ENCODE results near the gene CRLF2. TPM values are rescaled to one million over a fixed set of nuclear protein-coding genes. Genes with fewer than 3 reads are reported as not detected.
"Not testable (repeated sequence)": the region's sequence is repeated elsewhere in the genome, so short reads cannot be mapped to it uniquely, and the experiment has no call there.

CRLF2 gene
- total and polyA plus RNA-seq, 4 donors = 0.19 TPM; not detected in 3

DNA sequence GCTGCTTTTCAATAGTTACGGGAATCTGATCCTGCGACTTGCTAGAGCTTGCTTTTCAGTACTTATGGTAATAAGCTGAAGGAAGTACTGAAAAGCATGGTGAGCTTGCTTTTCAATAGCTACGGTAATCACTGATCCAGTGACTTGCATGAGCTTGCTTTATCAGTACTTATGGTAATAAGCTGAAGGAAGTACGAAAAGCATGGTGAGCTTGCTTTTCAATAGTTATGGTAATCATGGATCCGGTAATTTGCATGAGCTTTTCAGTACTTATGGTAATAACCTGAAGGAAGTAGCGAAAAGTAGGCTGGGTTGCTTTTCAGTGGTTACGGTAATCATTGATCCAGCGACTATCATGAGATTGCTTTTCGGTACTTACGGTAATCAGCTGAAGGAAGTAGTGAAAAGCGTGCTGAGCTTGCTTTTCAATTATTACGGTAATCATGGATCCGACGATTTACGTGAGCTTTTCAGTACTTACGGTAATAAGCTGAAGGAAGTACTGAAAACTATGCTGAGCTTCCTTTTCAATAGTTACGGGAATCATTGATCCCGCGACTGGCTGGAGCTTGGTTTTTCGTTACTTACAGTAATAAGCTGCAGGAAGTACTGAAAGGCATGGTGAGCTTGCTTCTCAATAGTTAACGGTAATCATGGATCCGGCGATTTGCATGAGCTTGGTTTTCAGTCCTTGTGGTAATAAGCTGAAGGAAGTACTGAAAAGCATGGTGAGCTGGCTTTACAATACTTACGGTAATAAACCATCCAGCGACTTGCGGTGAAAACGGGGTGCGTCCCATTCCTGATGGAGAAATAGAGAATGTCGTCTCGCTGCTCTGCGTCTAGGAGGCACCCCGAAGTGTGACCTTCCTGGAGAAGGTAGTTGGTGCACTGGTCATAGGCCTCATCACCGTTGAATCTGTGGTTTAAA is 6.5 kb downstream of the CRLF2 start (continued):
- TF ChIP-seq, protein P1, sequence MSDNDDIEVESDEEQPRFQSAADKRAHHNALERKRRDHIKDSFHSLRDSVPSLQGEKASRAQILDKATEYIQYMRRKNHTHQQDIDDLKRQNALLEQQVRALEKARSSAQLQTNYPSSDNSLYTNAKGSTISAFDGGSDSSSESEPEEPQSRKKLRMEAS (IDR thresholded peaks at IDR 0.05) = peak; percentile 84
- TF ChIP-seq FOXA1 (IDR thresholded peaks at IDR 0.05) (no peak), TAF1 (conservative IDR thresholded peaks at IDR 0.05) (no peak), SP1 (IDR thresholded peaks at IDR 0.05) (peak; percentile 46)
- TF ChIP-seq, protein P2, sequence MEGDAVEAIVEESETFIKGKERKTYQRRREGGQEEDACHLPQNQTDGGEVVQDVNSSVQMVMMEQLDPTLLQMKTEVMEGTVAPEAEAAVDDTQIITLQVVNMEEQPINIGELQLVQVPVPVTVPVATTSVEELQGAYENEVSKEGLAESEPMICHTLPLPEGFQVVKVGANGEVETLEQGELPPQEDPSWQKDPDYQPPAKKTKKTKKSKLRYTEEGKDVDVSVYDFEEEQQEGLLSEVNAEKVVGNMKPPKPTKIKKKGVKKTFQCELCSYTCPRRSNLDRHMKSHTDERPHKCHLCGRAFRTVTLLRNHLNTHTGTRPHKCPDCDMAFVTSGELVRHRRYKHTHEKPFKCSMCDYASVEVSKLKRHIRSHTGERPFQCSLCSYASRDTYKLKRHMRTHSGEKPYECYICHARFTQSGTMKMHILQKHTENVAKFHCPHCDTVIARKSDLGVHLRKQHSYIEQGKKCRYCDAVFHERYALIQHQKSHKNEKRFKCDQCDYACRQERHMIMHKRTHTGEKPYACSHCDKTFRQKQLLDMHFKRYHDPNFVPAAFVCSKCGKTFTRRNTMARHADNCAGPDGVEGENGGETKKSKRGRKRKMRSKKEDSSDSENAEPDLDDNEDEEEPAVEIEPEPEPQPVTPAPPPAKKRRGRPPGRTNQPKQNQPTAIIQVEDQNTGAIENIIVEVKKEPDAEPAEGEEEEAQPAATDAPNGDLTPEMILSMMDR (IDR thresholded peaks at IDR 0.05; ENCODE audit: low read depth, low read length, missing input control) = no peak

DNA sequence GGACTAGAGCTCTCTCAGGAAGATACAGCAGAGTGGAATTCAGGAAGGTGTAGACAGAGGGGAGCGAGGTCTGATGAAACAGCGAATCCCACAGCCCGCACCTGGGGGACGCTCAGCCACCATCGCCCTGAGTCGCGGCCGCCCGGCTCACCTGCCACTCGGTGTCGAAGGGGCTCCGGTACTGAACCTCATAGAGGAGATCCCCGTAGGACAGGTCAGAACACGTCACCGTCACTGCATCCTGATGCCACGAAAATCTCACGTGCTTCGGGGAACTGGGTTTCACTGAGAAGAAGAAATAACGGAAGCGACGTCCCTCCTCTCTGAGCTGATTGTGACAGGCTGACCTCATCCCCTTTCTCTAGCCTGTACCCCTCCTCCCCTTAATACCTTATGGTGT is 10.2 kb downstream of the CRLF2 start:
- no peaks in the 10 kb centered on the region for H3K36me3 ChIP-seq (ENCODE audit: control insufficient read depth in 4 of 4, insufficient read depth in 3 of 4, low read depth in 1 of 4, low read length in 3 of 4)
- H3K27me3 ChIP-seq (ENCODE audit: control insufficient read depth in 4 of 4, insufficient read depth in 4 of 4, low read length in 3 of 4) = no peaks in the 10 kb centered on the region
- no peak for DNase-seq (ENCODE audit: low spot score)
- no peak overlapping the region for H3K27ac ChIP-seq (ENCODE audit: low read depth in 1 of 2, low read length in 2 of 2)
- H3K9ac ChIP-seq (ENCODE audit: low read depth in 1 of 2, low read length in 2 of 2) = no peak overlapping the region
- peaks cover 0 to 14% (median 10%) of the 10 kb centered on the region in 4 donors for H3K4me1 ChIP-seq (ENCODE audit: control insufficient read depth in 4 of 4, insufficient read depth in 4 of 4, low read length in 3 of 4)
- H3K9me3 ChIP-seq (ENCODE audit: control insufficient read depth in 4 of 4, low read length in 3 of 4) = no peaks in the 10 kb centered on the region
- 87% methylated on average over 21 of the region's 21 CpGs for WGBS
- TF ChIP-seq HNF4A (conservative IDR thresholded peaks at IDR 0.05) (no peak), FOXA2 (IDR thresholded peaks at IDR 0.05) (no peak), FOXA1 (IDR thresholded peaks at IDR 0.05) (no peak), RXRA (IDR thresholded peaks at IDR 0.05) (no peak), GABPA (IDR thresholded peaks at IDR 0.05 in 1 of 2, conservative IDR thresholded peaks at IDR 0.05 in 1 of 2) (no peak)
- no peak overlapping the region for H3K4me3 ChIP-seq (ENCODE audit: low read depth in 1 of 3, low read length in 3 of 3)

DNA sequence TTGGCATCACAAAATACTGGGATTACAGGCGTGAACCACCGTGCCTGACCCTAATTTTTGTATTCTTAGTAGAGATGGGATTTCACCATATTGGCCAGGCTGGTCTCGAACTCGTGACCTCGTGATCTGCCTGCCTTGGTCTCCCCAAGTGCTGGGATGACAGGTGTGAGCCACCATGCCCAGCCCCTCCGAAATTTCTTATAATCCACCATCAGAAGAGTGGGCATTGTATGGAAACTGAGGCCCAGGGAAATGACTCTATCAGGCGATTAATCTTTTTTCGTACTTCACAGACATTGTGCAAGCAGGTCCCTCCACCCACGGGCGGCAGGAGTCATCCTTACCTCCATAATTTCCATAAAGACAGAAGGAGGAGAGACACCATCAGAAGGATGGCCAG is 16.0 kb downstream of the CRLF2 start:
- Histone ChIP-seq H3K36me3 (ENCODE audit: control insufficient read depth in 4 of 4, insufficient read depth in 3 of 4, low read depth in 1 of 4, low read length in 3 of 4) (no peaks in the 10 kb centered on the region), H3K9ac (ENCODE audit: low read depth in 1 of 2, low read length in 2 of 2) (no peak overlapping the region), H3K27me3 (ENCODE audit: control insufficient read depth in 4 of 4, insufficient read depth in 4 of 4, low read length in 3 of 4) (no peaks in the 10 kb centered on the region), H3K4me3 (ENCODE audit: low read depth in 1 of 3, low read length in 3 of 3) (no peak overlapping the region), H3K9me3 (ENCODE audit: control insufficient read depth in 4 of 4, low read length in 3 of 4) (no peaks in the 10 kb centered on the region), H3K27ac (ENCODE audit: low read depth in 1 of 2, low read length in 2 of 2) (no peak overlapping the region), H3K4me1 (ENCODE audit: control insufficient read depth in 4 of 4, insufficient read depth in 4 of 4, low read length in 3 of 4) (no peaks in the 10 kb centered on the region)
- TF ChIP-seq NR2F2 (IDR thresholded peaks at IDR 0.05) (no peak), JUND (IDR thresholded peaks at IDR 0.05) (no peak), RAD21 (IDR thresholded peaks at IDR 0.05) (no peak), RXRA (IDR thresholded peaks at IDR 0.05) (no peak), EGR1 (IDR thresholded peaks at IDR 0.05; ENCODE audit: low read depth in 2 of 2) (no peak), FOXA1 (IDR thresholded peaks at IDR 0.05) (no peak), HNF4A (conservative IDR thresholded peaks at IDR 0.05) (no peak), FOXA2 (IDR thresholded peaks at IDR 0.05) (no peak), YY1 (IDR thresholded peaks at IDR 0.05) (no peak)
- TF ChIP-seq, protein P1 (IDR thresholded peaks at IDR 0.05) = no peak
- no peak for DNase-seq (ENCODE audit: low spot score)
- WGBS = 76% methylated on average over 10 of the region's 10 CpGs

DNA sequence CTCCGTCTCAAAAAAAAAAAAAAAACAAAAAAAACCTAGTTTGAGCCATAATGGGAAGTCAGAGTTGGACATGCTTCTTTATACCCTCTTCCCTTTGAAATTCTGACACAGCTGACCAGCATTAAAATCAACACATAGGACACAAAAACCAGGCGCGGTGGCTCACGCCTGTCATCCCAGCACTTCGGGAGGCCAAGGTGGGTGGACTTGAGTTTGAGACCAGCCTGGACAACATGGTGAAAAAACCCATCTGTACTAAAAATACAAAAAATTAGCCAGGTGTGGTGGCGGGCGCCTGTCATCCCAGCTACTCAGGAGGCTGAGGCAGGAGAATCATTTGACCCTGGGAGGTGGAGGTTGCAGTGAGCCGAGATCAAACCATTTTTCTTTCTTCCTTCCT is 20.3 kb downstream of the CRLF2 start:
- H3K27ac ChIP-seq (ENCODE audit: low read depth in 1 of 2, low read length in 2 of 2); H3K27me3 ChIP-seq (ENCODE audit: control insufficient read depth in 4 of 4, insufficient read depth in 4 of 4, low read length in 3 of 4); H3K4me1 ChIP-seq (ENCODE audit: control insufficient read depth in 4 of 4, insufficient read depth in 4 of 4, low read length in 3 of 4); DNase-seq (ENCODE audit: low spot score); H3K9me3 ChIP-seq (ENCODE audit: control insufficient read depth in 4 of 4, low read length in 3 of 4); H3K4me3 ChIP-seq (ENCODE audit: low read depth in 1 of 3, low read length in 3 of 3); H3K9ac ChIP-seq (ENCODE audit: low read depth in 1 of 2, low read length in 2 of 2); H3K36me3 ChIP-seq (ENCODE audit: control insufficient read depth in 4 of 4, insufficient read depth in 3 of 4, low read depth in 1 of 4, low read length in 3 of 4): not testable (repeated sequence)
- 83% methylated on average over 7 of the region's 8 CpGs for WGBS
